Transverse colon (tissue), 4 donors: ENCODE results near the gene PPP1R2C. TPM values are rescaled to one million over a fixed set of nuclear protein-coding genes. Genes with fewer than 3 reads are reported as not detected.

Source experiments
- DNase-seq: peaks from one replicate; pipeline ENCODE4 v3.0.0-alpha.2; 2019
- H3K27ac ChIP-seq, 4 donors: fragments of 200-600 bp; sonication (generic); 2 replicates each; pipeline ENCODE4 v1.5.1; 2016 to 2018; ENCODE audit warnings: inconsistent platforms in 4 of 4
- H3K27me3 ChIP-seq: fragments of 200-600 bp; sonication (generic); 2 replicates; pipeline ENCODE4 v1.5.1; 2017; ENCODE audit warnings: inconsistent platforms
- H3K36me3 ChIP-seq, 4 donors: fragments of 200-600 bp; sonication (generic); 2 replicates each; pipeline ENCODE4 v1.5.1; 2017 to 2019; ENCODE audit warnings: inconsistent platforms in 4 of 4
- H3K4me1 ChIP-seq, 4 donors: fragments of 200-600 bp; sonication (generic); 2 replicates each; pipeline ENCODE4 v1.5.1; 2017 to 2020; ENCODE audit warnings: inconsistent platforms in 4 of 4
- H3K4me3 ChIP-seq, 4 donors: fragments of 200-600 bp; sonication (generic); 1 replicate in 1 of 4; 2 replicates in 3 of 4; pipeline versions ENCODE4 v1.5.1 to v1.6.1; 2017 to 2019; ENCODE audit warnings: inconsistent platforms in 4 of 4
- H3K9me3 ChIP-seq, 2 donors: fragments of 200-600 bp; sonication (generic); 2 replicates each; pipeline ENCODE4 v1.5.1; 2017 to 2019; ENCODE audit warnings: inconsistent platforms in 2 of 2
- EP300 ChIP-seq: sonication (generic); formaldehyde crosslinking; IDR thresholded peaks from one replicate; pipeline ENCODE4 v1.6.1; 2017; ENCODE audit warnings: antibody characterized with exemption, low read depth
- POLR2A ChIP-seq: fragments of 450-650 bp; IDR thresholded peaks from one replicate; pipeline ENCODE4 v1.6.1; 2016; ENCODE audit warnings: antibody characterized with exemption, mild to moderate bottlenecking, moderate library complexity
- POLR2AphosphoS5 ChIP-seq, 3 donors: sonication (generic); formaldehyde crosslinking; IDR thresholded peaks; one replicate each; pipeline ENCODE4 v1.6.1; 2016; ENCODE audit warnings: antibody characterized with exemption in 3 of 3
- WGBS, 2 donors: methylation state at CpG; one replicate each; pipeline ENCODE4 v1.1.5; 2018; ENCODE audit warnings: low coverage in 1 of 2; 5-methylcytosine and 5-hydroxymethylcytosine counted together
- in situ Hi-C, 4 donors: fragments of 200-750 bp; cut with MboI; loops; one replicate each; pipeline versions ENCODE4 v1.15.0 to v1.15.1; 2017; ENCODE audit warnings: low sequenced_read_pairs in 3 of 4, low pct_ligation_motif_present in 1 of 4, low pct_unique_long_range_greater_than_20kb in 1 of 4
- intact Hi-C: fragments of 100-400 bp; cut with DNase I; formaldehyde crosslinking; loops from one replicate; pipeline ENCODE4 v1.15.1; 2023; ENCODE audit warnings: low total_unique reads
- total RNA-seq, 4 donors: library from RNA; depleted of rRNA; stranded (reverse); fragments of >200 nt; gene quantifications; one replicate each; pipeline ENCODE4 v1.1.0, GENCODE V29; 2016
- TF ChIP-seq, protein P1 (sequence below), 5 experiments: fragments of 200-600 bp in 3 of 5; fragments of 450-650 bp in 2 of 5; sonication (generic) in 3 of 5; IDR thresholded peaks; 1 replicate in 2 of 5; 2 replicates in 3 of 5; pipeline ENCODE4 v1.5.1; 2016 to 2017; ENCODE audit warnings: antibody characterized with exemption in 5 of 5, inconsistent platforms in 3 of 5, mild to moderate bottlenecking in 2 of 5, moderate library complexity in 1 of 5

Gene PPP1R2C
- total RNA-seq, 4 donors from 2014 or later = not detected

GRCh38 chrX:42740456-42740855, 37.5 kb downstream of the PPP1R2C start:
- H3K4me3 ChIP-seq = no peak overlapping the region
- DNase-seq = no peak
- H3K27ac ChIP-seq = no peak overlapping the region
- H3K27me3 ChIP-seq = no peaks in the 10 kb centered on the region
- intact Hi-C loops (no loop called here), in situ Hi-C loops (no loop called here)
- 50% methylated on average over 1 of the region's 1 CpG for WGBS, 2 donors
- TF ChIP-seq POLR2A = no peak
- no peaks in the 10 kb centered on the region for H3K4me1 ChIP-seq
- no peaks in the 10 kb centered on the region for H3K36me3 ChIP-seq
- no peaks in the 10 kb centered on the region for H3K9me3 ChIP-seq

DNA sequence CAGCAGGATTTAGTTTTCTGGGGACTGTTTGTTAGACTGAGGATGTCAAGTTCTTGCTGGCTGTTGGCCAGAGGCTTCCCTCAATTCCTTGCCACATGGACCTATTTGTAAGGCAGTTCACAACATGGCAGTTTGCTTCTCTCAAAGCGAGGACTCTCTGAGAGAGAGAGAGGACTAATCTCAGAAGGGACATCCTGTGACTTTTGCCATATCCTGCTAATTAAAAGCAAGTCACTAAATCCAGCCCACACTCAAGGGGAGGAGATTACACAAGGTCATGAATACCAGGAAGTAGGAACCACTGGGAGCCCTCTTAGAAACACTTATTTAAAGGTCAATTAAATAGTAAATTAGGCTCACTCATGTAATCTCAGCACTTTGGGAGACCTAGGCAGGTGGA, 38.2 kb downstream of the PPP1R2C start:
- H3K27ac ChIP-seq = no peak overlapping the region
- H3K9me3 ChIP-seq = no peaks in the 10 kb centered on the region
- no peaks in the 10 kb centered on the region for H3K27me3 ChIP-seq
- DNase-seq = no peak
- WGBS, 2 donors = 60% methylated on average over 1 of the region's 1 CpG; no CpG with 5 or more reads in 1 of the 2 donors
- intact Hi-C loops = no loop called here
- H3K4me1 ChIP-seq = no peaks in the 10 kb centered on the region
- in situ Hi-C loops = no loop called here
- H3K4me3 ChIP-seq = no peak overlapping the region
- H3K36me3 ChIP-seq = no peaks in the 10 kb centered on the region
- TF ChIP-seq POLR2A = no peak
- TF ChIP-seq POLR2AphosphoS5 (IDR thresholded peaks at IDR 0.05) = no peak
- TF ChIP-seq EP300 = no peak
- TF ChIP-seq, protein P1, sequence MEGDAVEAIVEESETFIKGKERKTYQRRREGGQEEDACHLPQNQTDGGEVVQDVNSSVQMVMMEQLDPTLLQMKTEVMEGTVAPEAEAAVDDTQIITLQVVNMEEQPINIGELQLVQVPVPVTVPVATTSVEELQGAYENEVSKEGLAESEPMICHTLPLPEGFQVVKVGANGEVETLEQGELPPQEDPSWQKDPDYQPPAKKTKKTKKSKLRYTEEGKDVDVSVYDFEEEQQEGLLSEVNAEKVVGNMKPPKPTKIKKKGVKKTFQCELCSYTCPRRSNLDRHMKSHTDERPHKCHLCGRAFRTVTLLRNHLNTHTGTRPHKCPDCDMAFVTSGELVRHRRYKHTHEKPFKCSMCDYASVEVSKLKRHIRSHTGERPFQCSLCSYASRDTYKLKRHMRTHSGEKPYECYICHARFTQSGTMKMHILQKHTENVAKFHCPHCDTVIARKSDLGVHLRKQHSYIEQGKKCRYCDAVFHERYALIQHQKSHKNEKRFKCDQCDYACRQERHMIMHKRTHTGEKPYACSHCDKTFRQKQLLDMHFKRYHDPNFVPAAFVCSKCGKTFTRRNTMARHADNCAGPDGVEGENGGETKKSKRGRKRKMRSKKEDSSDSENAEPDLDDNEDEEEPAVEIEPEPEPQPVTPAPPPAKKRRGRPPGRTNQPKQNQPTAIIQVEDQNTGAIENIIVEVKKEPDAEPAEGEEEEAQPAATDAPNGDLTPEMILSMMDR (IDR thresholded peaks at IDR 0.05) = no peak

GRCh38 chrX:42739258-42739657, 38.7 kb downstream of the PPP1R2C start:
- Histone ChIP-seq H3K27me3 (no peaks in the 10 kb centered on the region), H3K27ac (no peak overlapping the region), H3K9me3 (no peaks in the 10 kb centered on the region), H3K4me3 (no peak overlapping the region), H3K36me3 (no peaks in the 10 kb centered on the region), H3K4me1 (no peaks in the 10 kb centered on the region)
- WGBS, 2 donors = 57% methylated on average over 4 of the region's 4 CpGs; no CpG with 5 or more reads in 1 of the 2 donors
- DNase-seq = no peak
- TF ChIP-seq EP300 = no peak
- TF ChIP-seq POLR2A = no peak
- no peak for TF ChIP-seq POLR2AphosphoS5 (IDR thresholded peaks at IDR 0.05)
- TF ChIP-seq, protein P1 (IDR thresholded peaks at IDR 0.05) = no peak
- in situ Hi-C loops = no loop called here
- intact Hi-C loops = no loop called here

- Histone ChIP-seq H3K27ac (no peak overlapping the region), H3K36me3 (no peaks in the 10 kb centered on the region), H3K4me1 (no peaks in the 10 kb centered on the region), H3K9me3 (no peaks in the 10 kb centered on the region), H3K27me3 (no peaks in the 10 kb centered on the region), H3K4me3 (no peak overlapping the region)
- 86 to 90% methylated on average over 1 to 2 of the region's 2 CpGs for WGBS, 2 donors
- TF ChIP-seq POLR2A (no peak), EP300 (no peak), POLR2AphosphoS5 (IDR thresholded peaks at IDR 0.05) (no peak)
- TF ChIP-seq, protein P1 (IDR thresholded peaks at IDR 0.05) = no peak
- no peak for DNase-seq
- intact Hi-C loops (no loop called here), in situ Hi-C loops (no loop called here)
These were observed 39.4 kb downstream of the PPP1R2C start for GRCh38 chrX:42738552-42738951.

DNA sequence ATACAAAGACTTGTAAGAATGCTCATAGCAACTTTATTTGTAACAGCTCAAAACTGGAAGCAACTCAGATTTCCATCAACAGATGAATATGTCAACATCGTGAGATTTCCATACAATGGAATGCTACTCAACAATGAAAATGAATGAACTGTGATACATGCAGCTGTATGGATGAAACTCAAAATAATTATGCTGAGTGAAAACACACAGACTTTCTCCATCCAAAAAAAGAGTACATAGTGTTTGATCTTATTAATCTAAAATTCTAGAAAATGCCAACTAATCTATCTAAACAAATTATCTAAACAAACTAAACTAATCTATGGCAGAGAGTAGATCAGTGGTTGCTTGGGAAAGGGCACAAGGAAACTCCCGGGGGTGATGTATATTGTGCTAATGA, 42.7 kb downstream of the PPP1R2C start:
- DNase-seq = no peak
- intact Hi-C loops = no loop called here
- TF ChIP-seq, protein P1 (IDR thresholded peaks at IDR 0.05) = no peak
- TF ChIP-seq EP300 (no peak), POLR2AphosphoS5 (IDR thresholded peaks at IDR 0.05) (no peak), POLR2A (no peak)
- Histone ChIP-seq H3K36me3 (no peaks in the 10 kb centered on the region), H3K27me3 (no peaks in the 10 kb centered on the region), H3K4me1 (no peaks in the 10 kb centered on the region), H3K4me3 (no peak overlapping the region), H3K9me3 (no peaks in the 10 kb centered on the region), H3K27ac (no peak overlapping the region)
- in situ Hi-C loops = no loop called here
- 74 to 78% methylated on average over 2 of the region's 2 CpGs for WGBS, 2 donors
